Right cardiac atrium (tissue), 5 donors: ENCODE data around the gene SIT1. TPM values are rescaled to one million over a fixed set of nuclear protein-coding genes. Genes with fewer than 3 reads are reported as not detected.

Source experiments
- ATAC-seq, 2 donors: fragments of 200-7000 bp; cut with Tn5 transposase; one replicate each; pipeline versions ENCODE4 v1.8.0 to v1.9.1; 2020; ENCODE audit warnings: moderate library complexity in 2 of 2, mild to moderate bottlenecking in 1 of 2
- DNase-seq, 3 donors: peaks; one replicate each; pipeline ENCODE4 v3.0.0-alpha.2; 2020
- H3K27ac ChIP-seq: one replicate; pipeline ENCODE4 v1.5.1; 2013; ENCODE audit warnings: mild to moderate bottlenecking, low read length, control low read depth, moderate library complexity
- H3K27me3 ChIP-seq: one replicate; pipeline ENCODE4 v1.6.1; 2013; ENCODE audit not compliant: control insufficient read depth, insufficient read depth
- H3K4me1 ChIP-seq: one replicate; pipeline ENCODE4 v1.6.1; 2013; ENCODE audit warnings: low read length; ENCODE audit not compliant: control insufficient read depth, insufficient read depth
- H3K4me3 ChIP-seq: one replicate; pipeline ENCODE4 v1.5.1; 2013; ENCODE audit warnings: low read length, control low read depth
- H3K9me3 ChIP-seq: one replicate; pipeline ENCODE4 v1.6.1; 2013; ENCODE audit warnings: low read length; ENCODE audit not compliant: control insufficient read depth
- WGBS: extraction: QIAGEN DNeasy Blood & Tissue Kit; methylation state at CpG from one replicate; pipeline ENCODE4 v1.1.7; 2013; 5-methylcytosine and 5-hydroxymethylcytosine counted together
- intact Hi-C, 4 donors: fragments of 100-400 bp; cut with DNase I; formaldehyde crosslinking; loops; one replicate each; pipeline versions ENCODE4 v1.11.0 to v1.14.0; 2022 to 2023
- microRNA-seq, 2 donors: library from miRNA; unstranded; fragments of <30 nt; microRNA quantifications; one replicate each; pipeline ENCODE4 v1.2.0, GENCODE V29; 2020 to 2021
- polyA plus RNA-seq: library from polyadenylated mRNA; stranded (reverse); fragments of 200-250 nt; gene quantifications from one replicate; pipeline ENCODE4 v1.2.3, GENCODE V29; 2013
- total RNA-seq, 4 donors: library from RNA; stranded (reverse); fragmentation: NEBNext Ultra II Directional; extraction: Animal tissue kit (Norgen Biotek cat#: 25700); gene quantifications; one replicate each; pipeline ENCODE4 v1.2.1, GENCODE V29; 2021
- donor health status: healthy with polysubstance abuse.
- donor health status: DM: no; HTN: yes; CAD: no.
- donor health status: DM: no; HTN: no; CAD: no.
- donor health status: DM: no; HTN: yes; CAD: no; lungs with severe emphysema.
- donor health status: DM: yes; HTN: yes; CAD: no.

Gene SIT1
- total and polyA plus RNA-seq, 5 donors: 0.14 to 1.5 (median 0.26) TPM; not detected in 2

DNA sequence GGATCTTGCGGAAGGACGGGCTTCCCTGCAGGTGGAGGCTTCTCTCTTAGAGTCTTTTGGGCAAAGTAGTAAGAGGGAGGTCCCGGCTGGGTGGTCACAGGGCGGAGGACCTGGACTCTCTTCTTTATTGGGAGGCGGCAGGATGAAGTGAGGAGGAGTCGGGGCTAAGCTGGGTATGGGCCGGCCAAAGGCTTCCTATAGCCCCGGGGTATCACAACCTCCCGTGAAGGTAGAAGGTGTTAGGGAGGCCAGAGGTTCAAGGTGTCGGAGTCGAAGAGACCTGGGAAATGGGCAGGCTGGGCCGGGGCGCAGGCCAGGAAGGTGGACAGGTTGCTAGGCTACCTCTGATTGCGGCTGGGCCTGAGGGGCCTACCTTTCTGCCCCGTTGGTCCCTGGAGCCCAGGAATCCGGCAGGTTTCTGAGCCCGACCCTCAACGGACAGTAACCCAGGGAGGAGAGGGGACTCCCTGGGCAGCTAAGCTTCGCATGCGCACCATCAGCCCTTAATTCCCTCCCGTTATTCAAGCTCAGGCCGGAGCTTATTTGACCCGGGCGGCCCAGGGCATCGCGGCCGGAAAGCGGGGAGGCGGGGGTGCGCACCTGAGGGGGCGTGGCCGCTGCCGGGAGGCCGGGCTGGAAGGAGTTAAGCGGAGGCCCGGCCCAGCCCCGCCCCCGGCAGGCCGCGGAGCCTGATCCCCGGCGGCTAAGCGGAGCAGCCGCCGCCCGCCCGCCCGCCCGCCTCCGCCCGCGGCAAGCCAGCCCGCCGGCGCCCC, 46.0 kb downstream of the SIT1 start, which contains the start of gene TESK1:
Gene TESK1 (plus strand): TSS at position 685 of the 773 bp plus-strand sequence. CDS start 358 bp downstream, outside the sequence.
- Histone ChIP-seq H3K27ac (peak within 1 kb of the TSS; percentile 82), H3K27me3 (no peaks in the 10 kb centered on the region), H3K9me3 (no peaks in the 10 kb centered on the region), H3K4me1 (no peaks in the 10 kb centered on the region), H3K4me3 (peak within 1 kb of the TSS; percentile 98)
- ATAC-seq (peak; percentile 54 to 62), DNase-seq (peak; percentile 75 to 91 (median 90))
- intact Hi-C loops: no loop called here
- WGBS: under 1% methylated on average over 55 of the region's 55 CpGs

DNA sequence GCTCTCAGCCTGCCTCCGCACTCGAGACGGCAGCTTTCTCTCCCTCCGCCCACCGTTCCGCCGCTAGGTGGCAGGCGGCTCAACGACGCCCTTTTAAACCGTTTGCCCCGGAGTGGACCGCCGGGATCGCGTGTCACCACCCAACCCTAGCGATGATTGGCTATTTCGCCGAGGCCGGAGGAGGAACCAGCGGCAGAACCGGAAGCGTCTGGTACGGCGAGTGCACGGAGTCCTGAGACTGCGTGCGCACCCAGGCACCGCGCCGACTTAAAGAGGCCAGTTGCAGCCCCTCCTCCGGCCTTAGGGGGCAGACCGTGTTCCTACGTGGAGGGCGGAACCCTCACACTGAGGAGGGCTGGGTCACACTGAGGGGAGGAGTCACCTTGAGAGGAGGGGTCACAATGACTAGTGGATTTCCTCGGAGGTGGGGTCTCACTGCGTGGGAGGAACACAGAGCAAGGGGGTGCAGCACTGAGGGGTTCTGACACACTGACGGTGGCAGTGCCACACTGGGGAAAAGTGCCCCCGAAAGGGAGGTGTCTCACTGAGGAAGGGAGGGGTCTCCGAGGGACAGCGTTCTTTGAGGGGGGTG, 46.6 kb downstream of the SIT1 start:
- H3K27ac ChIP-seq: peak overlapping the region; percentile 82
- no peaks in the 10 kb centered on the region for H3K27me3 ChIP-seq
- H3K4me3 ChIP-seq: peak overlapping the region; percentile 98
- ATAC-seq (peak; percentile 97), DNase-seq (peak; percentile 100)
- WGBS: under 1% methylated on average over 41 of the region's 41 CpGs
- H3K9me3 ChIP-seq: no peaks in the 10 kb centered on the region
- H3K4me1 ChIP-seq: no peaks in the 10 kb centered on the region
- intact Hi-C loops: no loop called here

DNA sequence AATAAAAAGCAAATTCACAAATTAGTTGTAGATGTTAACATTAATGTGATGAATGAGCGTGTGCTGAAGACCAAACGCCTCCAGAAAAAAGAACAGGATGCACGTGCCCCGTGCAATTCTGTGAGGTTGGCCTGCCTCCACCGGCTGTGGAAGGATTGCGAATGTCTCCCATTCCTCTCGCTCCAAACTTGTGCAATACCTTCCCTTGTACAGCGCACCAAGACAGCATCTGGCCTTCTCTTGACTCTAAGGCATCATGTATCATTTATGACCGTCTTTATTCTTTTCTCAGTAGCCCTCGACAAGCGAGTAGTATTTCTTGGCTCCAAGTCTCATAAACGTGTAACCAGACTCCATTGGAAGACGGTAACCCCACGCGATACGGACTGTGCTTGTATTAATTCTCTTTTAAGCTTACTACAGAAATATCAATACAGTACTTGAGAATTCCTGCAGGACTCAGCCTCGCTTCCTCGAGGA, 47.2 kb downstream of the SIT1 start:
- DNase-seq (peak; percentile 78 to 87 (median 82)), ATAC-seq (peak; percentile 12 to 39)
- Histone ChIP-seq H3K27me3 (no peaks in the 10 kb centered on the region), H3K9me3 (no peaks in the 10 kb centered on the region), H3K4me3 (peak overlapping the region; percentile 33), H3K4me1 (no peaks in the 10 kb centered on the region), H3K27ac (peak overlapping the region; percentile 71)
- intact Hi-C loops: no loop called here
- 1% methylated on average over 18 of the region's 18 CpGs for WGBS

DNA sequence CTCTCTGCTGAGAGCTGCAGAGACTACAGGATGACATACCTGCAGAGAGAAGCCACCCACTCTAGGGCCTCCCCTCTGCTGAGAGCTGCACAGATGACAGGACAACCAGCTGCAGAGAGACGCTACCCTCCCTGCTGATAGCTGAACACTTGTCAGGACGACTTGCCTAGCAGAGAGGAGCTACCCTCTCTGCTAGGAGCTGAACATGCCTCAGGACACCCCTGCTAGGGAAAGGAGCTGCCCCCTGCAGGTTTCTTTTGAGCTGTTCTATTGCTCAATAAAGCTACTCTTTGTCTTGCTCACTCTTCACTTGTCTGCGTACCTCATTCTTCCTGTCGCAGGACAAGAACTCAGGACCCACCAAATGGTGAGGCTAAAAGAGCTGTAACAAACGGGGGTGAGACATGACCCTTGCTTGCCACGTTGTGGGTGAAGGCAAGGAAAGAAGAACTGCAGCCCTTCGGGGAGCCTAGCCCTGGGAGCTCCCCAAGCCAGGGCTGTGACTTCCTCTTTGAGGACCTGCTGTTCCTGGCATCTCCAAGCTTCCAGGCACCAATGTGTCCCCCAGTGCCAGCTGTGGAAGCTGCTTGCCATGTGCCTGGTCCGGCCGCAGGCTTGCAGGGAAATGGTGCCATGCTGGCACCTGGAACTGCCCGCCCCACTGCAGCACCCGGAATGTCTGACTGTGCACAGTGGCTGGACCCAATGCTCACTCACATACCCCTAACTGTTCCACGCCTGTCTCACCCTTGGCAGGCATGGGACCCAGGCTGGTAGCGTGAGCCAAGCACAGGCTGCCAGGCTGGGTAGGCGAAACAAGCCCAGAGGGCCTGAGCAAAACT, 50.7 kb downstream of the SIT1 start:
- Histone ChIP-seq H3K4me3 (no peak overlapping the region), H3K27me3 (no peaks in the 10 kb centered on the region), H3K9me3 (no peaks in the 10 kb centered on the region), H3K27ac (no peak overlapping the region), H3K4me1 (no peaks in the 10 kb centered on the region)
- ATAC-seq (no peak), DNase-seq (peak in 1 of 3 donors; percentile 35)
- WGBS: 86% methylated on average over 14 of the region's 14 CpGs
- intact Hi-C loops: no loop called here

Small RNA genes within 50 kb of the gene (microRNA-seq; reads per million reads assigned to microRNA genes)
- gene MIR4667: 0 to 0.84 reads per million in 2 donors

Other genes starting within 250 kb of the SIT1 start
- gene RUSC2, start 160.8 kb downstream of the SIT1 start, total RNA-seq: 10 to 100 TPM; 30.7 to 41.4 (median 35.5) TPM
- gene RUSC2, start 160.8 kb downstream of the SIT1 start, polyA plus RNA-seq: 23.6 TPM
- gene TESK1, start 45.7 kb downstream of the SIT1 start, total RNA-seq: 10 to 100 TPM; 25.0 to 35.3 (median 27.4) TPM
- gene TESK1, start 45.7 kb downstream of the SIT1 start, polyA plus RNA-seq: 30.5 TPM
- gene CD72, start 32.5 kb downstream of the SIT1 start, total RNA-seq: under 1 TPM; 0.58 to 0.68 (median 0.60) TPM
- 0.66 TPM for gene CD72, start 32.5 kb downstream of the SIT1 start, polyA plus RNA-seq
- over 10,000 TPM; 19,654 to 22,919 (median 21,195) TPM for gene RMRP, start 7.1 kb upstream of the SIT1 start, total RNA-seq
- 218 TPM for gene RMRP, start 7.1 kb upstream of the SIT1 start, polyA plus RNA-seq
- gene CCDC107, start 7.4 kb upstream of the SIT1 start, total RNA-seq: 10 to 100 TPM; 54.7 to 61.6 (median 60.1) TPM
- gene CCDC107, start 7.4 kb upstream of the SIT1 start, polyA plus RNA-seq: 75.0 TPM
- gene ARHGEF39, start 14.3 kb upstream of the SIT1 start, total RNA-seq: under 1 TPM in 3 of 4 donors, not detected in 1; 0.29 to 0.50 (median 0.34) TPM
- gene ARHGEF39, start 14.3 kb upstream of the SIT1 start, polyA plus RNA-seq: 0.52 TPM
- 1 to 10 TPM in 3 of 4 donors, not detected in 1; 1.0 to 1.2 (median 1.1) TPM for gene CA9, start 23.0 kb upstream of the SIT1 start, total RNA-seq
- 1.4 TPM for gene CA9, start 23.0 kb upstream of the SIT1 start, polyA plus RNA-seq
- gene TPM2, start 39.0 kb upstream of the SIT1 start, total RNA-seq: 100 to 1,000 TPM; 573 to 840 (median 738) TPM
- gene TPM2, start 39.0 kb upstream of the SIT1 start, polyA plus RNA-seq: 2,123 TPM
- gene TLN1, start 81.3 kb upstream of the SIT1 start, total RNA-seq: 100 to 1,000 TPM; 263 to 375 (median 298) TPM
- 171 TPM for gene TLN1, start 81.3 kb upstream of the SIT1 start, polyA plus RNA-seq
- 10 to 100 TPM; 24.5 to 35.4 (median 25.7) TPM for gene CREB3, start 81.7 kb upstream of the SIT1 start, total RNA-seq
- 29.6 TPM for gene CREB3, start 81.7 kb upstream of the SIT1 start, polyA plus RNA-seq
- 100 to 1,000 TPM in 2 of 4 donors, 10 to 100 TPM in 2; 93.7 to 117 (median 102) TPM for gene GBA2, start 98.3 kb upstream of the SIT1 start, total RNA-seq
- gene GBA2, start 98.3 kb upstream of the SIT1 start, polyA plus RNA-seq: 70.3 TPM
- 10 to 100 TPM; 25.7 to 35.0 (median 30.4) TPM for gene RGP1, start 98.4 kb upstream of the SIT1 start, total RNA-seq
- 17.7 TPM for gene RGP1, start 98.4 kb upstream of the SIT1 start, polyA plus RNA-seq
- not detected for gene MSMP, start 103.3 kb upstream of the SIT1 start, total RNA-seq
- gene MSMP, start 103.3 kb upstream of the SIT1 start, polyA plus RNA-seq: 0.27 TPM
- 10 to 100 TPM; 21.3 to 29.9 (median 26.3) TPM for gene NPR2, start 140.7 kb upstream of the SIT1 start, total RNA-seq
- 24.7 TPM for gene NPR2, start 140.7 kb upstream of the SIT1 start, polyA plus RNA-seq
- gene SPAG8, start 161.3 kb upstream of the SIT1 start, total RNA-seq: 1 to 10 TPM; 2.6 to 6.0 (median 4.9) TPM
- gene SPAG8, start 161.3 kb upstream of the SIT1 start, polyA plus RNA-seq: 5.4 TPM
- gene HINT2, start 164.1 kb upstream of the SIT1 start, total RNA-seq: 10 to 100 TPM; 56.7 to 60.7 (median 59.0) TPM
- 108 TPM for gene HINT2, start 164.1 kb upstream of the SIT1 start, polyA plus RNA-seq
- gene FAM221B, start 177.8 kb upstream of the SIT1 start, total RNA-seq: not detected
- gene FAM221B, start 177.8 kb upstream of the SIT1 start, polyA plus RNA-seq: not detected
- 10 to 100 TPM; 19.5 to 21.3 (median 21.0) TPM for gene TMEM8B, start 178.3 kb upstream of the SIT1 start, total RNA-seq
- gene TMEM8B, start 178.3 kb upstream of the SIT1 start, polyA plus RNA-seq: 12.7 TPM
- not detected for gene OR13J1, start 219.5 kb upstream of the SIT1 start, total RNA-seq
- not detected for gene OR13J1, start 219.5 kb upstream of the SIT1 start, polyA plus RNA-seq